HCT116 (cell line): ENCODE measurements around the gene CUL4A. TPM values are rescaled to one million over a fixed set of nuclear protein-coding genes. Genes with fewer than 3 reads are reported as not detected.

Experiments used
- ATAC-seq: fragments of 200-7000 bp; cut with Tn5 transposase; 2 replicates; pipeline ENCODE4 v1.9.1; 2020; ENCODE audit warnings: mild to moderate bottlenecking, moderate library complexity
- BruUV-seq: library from RNA; stranded (reverse); fragments of 400-500 nt; replicated peaks from 2 replicates; lab custom pipeline; 2021; lab: Mats Ljungman, UMichigan
- CTCF ChIA-PET: fragments of 300-600 bp; sonication (Branson Sonifier 250); formaldehyde crosslinking; loops from one replicate; lab custom pipeline; 2021; ENCODE audit warnings: antibody characterized with exemption; lab: Charles Lee
- POLR2A ChIA-PET: fragments of 300-600, 350-600 bp; sonication (Branson Sonifier 250); formaldehyde crosslinking; loops from one replicate; lab custom pipeline; 2021; ENCODE audit warnings: antibody characterized with exemption; lab: Charles Lee
- RAD21 ChIA-PET, 2 experiments: fragments of 300-600 bp; sonication (Branson Sonifier 250); formaldehyde crosslinking; loops; one replicate each; lab custom pipeline; 2023; ENCODE audit warnings: low total read pairs in 2 of 2; ENCODE audit not compliant: uncharacterized antibody in 2 of 2, unreplicated experiment in 2 of 2, low non-redundant PET in 1 of 2; lab: Charles Lee
- DNase-seq: peaks from one replicate; pipeline ENCODE4 v3.0.0-alpha.2; 2010; ENCODE audit warnings: low read depth, low spot score
- H2AFZ ChIP-seq: fragments of 200-600 bp; shearing (Covaris generic), sonication (generic); 2 replicates; pipeline ENCODE4 v1.6.1; 2017; ENCODE audit warnings: low read depth, mixed run types, mixed read lengths, antibody characterized with exemption, low read length; ENCODE audit not compliant: poor library complexity, severe bottlenecking
- H3K27ac ChIP-seq: 2 replicates; pipeline ENCODE4 v1.5.1; 2012; ENCODE audit warnings: low read depth, low read length
- H3K27me3 ChIP-seq: fragments of 200-600 bp; sonication (generic); 2 replicates; pipeline ENCODE4 v1.6.1; 2016; ENCODE audit warnings: mixed run types, low read length, mixed read lengths; ENCODE audit not compliant: insufficient read depth
- H3K36me3 ChIP-seq, 2 experiments: fragments of 200-500 bp in 1 of 2; fragments of 200-600 bp in 1 of 2; sonication (Bioruptor generic) in 1 of 2; sonication (generic) in 1 of 2; 2 replicates each; pipeline versions ENCODE4 v1.5.1 to v1.6.1; 2014 to 2016; ENCODE audit warnings: low read length in 2 of 2, inconsistent platforms in 1 of 2, mixed read lengths in 1 of 2, mixed run types in 1 of 2; ENCODE audit not compliant: insufficient read depth in 2 of 2, control insufficient read depth in 1 of 2
- H3K4me1 ChIP-seq, 2 experiments: fragments of 200-600 bp in 1 of 2; sonication (generic) in 1 of 2; 2 replicates each; pipeline versions ENCODE4 v1.5.1 to v1.6.1; 2012 to 2017; ENCODE audit warnings: low read length in 2 of 2, inconsistent platforms in 1 of 2, mild to moderate bottlenecking in 1 of 2, mixed read lengths in 1 of 2, mixed run types in 1 of 2, moderate library complexity in 1 of 2; ENCODE audit not compliant: insufficient read depth in 2 of 2, control insufficient read depth in 1 of 2
- H3K4me2 ChIP-seq: fragments of 200-600 bp; sonication (generic); 2 replicates; pipeline ENCODE4 v1.6.1; 2017; ENCODE audit warnings: mixed run types, low read length, mixed read lengths
- H3K4me3 ChIP-seq, 2 experiments: fragments of 200-600 bp in 1 of 2; sonication (generic) in 1 of 2; replicated peaks in 1 of 2; 2 replicates each; pipeline ENCODE4 v1.5.1; 2011 to 2016; ENCODE audit warnings: low read length in 2 of 2, control low read depth in 1 of 2, low read depth in 1 of 2, mild to moderate bottlenecking in 1 of 2, mixed read lengths in 1 of 2, mixed run types in 1 of 2
- H3K79me2 ChIP-seq: fragments of 200-600 bp; sonication (generic); 2 replicates; pipeline ENCODE4 v1.6.1; 2017; ENCODE audit warnings: mild to moderate bottlenecking, mixed run types, low read length, moderate library complexity, mixed read lengths; ENCODE audit not compliant: insufficient read depth
- H3K9ac ChIP-seq: fragments of 200-600 bp; sonication (generic); 2 replicates; pipeline ENCODE4 v1.6.1; 2016; ENCODE audit warnings: low read length, mixed read lengths
- H3K9me2 ChIP-seq: fragments of 200-600 bp; sonication (generic), shearing (Covaris generic); 2 replicates; pipeline ENCODE4 v1.6.1; 2017; ENCODE audit warnings: mixed run types, mild to moderate bottlenecking, moderate library complexity; ENCODE audit not compliant: insufficient read depth
- H3K9me3 ChIP-seq, 2 experiments: fragments of 200-500 bp in 1 of 2; fragments of 200-600 bp in 1 of 2; sonication (Bioruptor generic) in 1 of 2; sonication (generic) in 1 of 2; 2 replicates each; pipeline ENCODE4 v1.6.1; 2014 to 2017; ENCODE audit warnings: low read length in 2 of 2, mixed read lengths in 2 of 2, inconsistent platforms in 1 of 2, low read depth in 1 of 2, mild to moderate bottlenecking in 1 of 2, mixed run types in 1 of 2, moderate library complexity in 1 of 2; ENCODE audit not compliant: control insufficient read depth in 1 of 2, insufficient read depth in 1 of 2
- H4K20me1 ChIP-seq: fragments of 200-600 bp; sonication (generic), shearing (Covaris generic); 2 replicates; pipeline ENCODE4 v1.6.1; 2017; ENCODE audit warnings: mixed run types, mild to moderate bottlenecking, moderate library complexity; ENCODE audit not compliant: insufficient read depth
- CTCF ChIP-seq, 3 experiments: fragments of 200-600 bp in 1 of 3; sonication (generic) in 1 of 3; IDR thresholded peaks in 2 of 3; conservative IDR thresholded peaks in 1 of 3; 2 replicates each; pipeline ENCODE4 v1.5.1; 2012 to 2017; ENCODE audit warnings: low read depth in 2 of 3, low read length in 2 of 3, antibody characterized with exemption in 1 of 3, borderline replicate concordance in 1 of 3, control low read depth in 1 of 3, mild to moderate bottlenecking in 1 of 3, mixed read lengths in 1 of 3, mixed run types in 1 of 3, moderate library complexity in 1 of 3; ENCODE audit not compliant: insufficient read depth in 1 of 3
- EGR1 ChIP-seq: IDR thresholded peaks from 2 replicates; pipeline ENCODE4 v1.6.1; 2012; ENCODE audit warnings: low read depth
- EZH2 ChIP-seq: fragments of 200-600 bp; sonication (generic); IDR thresholded peaks from 2 replicates; pipeline ENCODE4 v1.6.1; 2017; ENCODE audit warnings: antibody characterized with exemption, mixed run types
- JUND ChIP-seq: IDR thresholded peaks from 2 replicates; pipeline ENCODE4 v1.6.1; 2012
- RAD21 ChIP-seq: IDR thresholded peaks from 2 replicates; pipeline ENCODE4 v1.6.1; 2012; ENCODE audit warnings: low read depth, mild to moderate bottlenecking
- SIN3A ChIP-seq: IDR thresholded peaks from 2 replicates; pipeline ENCODE4 v1.6.1; 2012; ENCODE audit warnings: low read depth
- SRF ChIP-seq: IDR thresholded peaks from 2 replicates; pipeline ENCODE4 v1.6.1; 2012; ENCODE audit warnings: low read depth
- ZFX ChIP-seq: fragments of 450-650 bp; IDR thresholded peaks from 2 replicates; pipeline ENCODE4 v1.6.1; 2017
- ZNF274 ChIP-seq: fragments of 200-500 bp; sonication (Bioruptor generic); IDR thresholded peaks from 2 replicates; pipeline ENCODE4 v1.6.1; 2014; ENCODE audit warnings: mild to moderate bottlenecking, low read depth, low read length, inconsistent platforms
- intact Hi-C: fragments of 100-400 bp; cut with micrococcal nuclease; formaldehyde crosslinking; loops from 2 replicates; pipeline ENCODE4 v1.10.0; 2022
- total RNA-seq: library from RNA; stranded (reverse); gene quantifications from one replicate; pipeline ENCODE4 v1.2.1, GENCODE V29; 2021; ENCODE audit not compliant: unreplicated experiment

The CUL4A gene
- total RNA-seq, 1 experiment from 2014 or later = 76.5 TPM

- H3K79me2 ChIP-seq = peaks cover 98% of the 10 kb centered on the region
- DNase-seq (no peak), ATAC-seq (no peak)
- no TSS peak for BruUV-seq
- intact Hi-C loops = no loop called here
- no peaks in the 10 kb centered on the region for H3K9me3 ChIP-seq
- no peak overlapping the region for H3K4me3 ChIP-seq
- H4K20me1 ChIP-seq = peaks cover 13% of the 10 kb centered on the region; the same call in 1 of the 2 replicates
- CTCF ChIA-PET = no interaction called here
- no peak overlapping the region for H3K9ac ChIP-seq
- H3K9me2 ChIP-seq = no peaks in the 10 kb centered on the region
- H3K4me2 ChIP-seq = no peak overlapping the region
- no peak overlapping the region for H2AFZ ChIP-seq
- POLR2A ChIA-PET = no interaction called here
- no peak overlapping the region for H3K27ac ChIP-seq
- no peaks in the 10 kb centered on the region for H3K27me3 ChIP-seq
- TF ChIP-seq ZNF274 = no peak
- no peak for TF ChIP-seq JUND
- TF ChIP-seq CTCF (IDR thresholded peaks at IDR 0.05 in 2 of 3, conservative IDR thresholded peaks at IDR 0.05 in 1 of 3; ENCODE audit: borderline replicate concordance in 1 of 3, insufficient read depth in 1 of 3, low read depth in 2 of 3, low read length in 2 of 3) = no peak
- no peak for TF ChIP-seq EZH2
- no peak for TF ChIP-seq SIN3A
- peaks cover 20 to 21% of the 10 kb centered on the region in 2 experiments for H3K4me1 ChIP-seq
- RAD21 ChIA-PET = no interaction called here
- H3K36me3 ChIP-seq = peaks cover 8 to 32% of the 10 kb centered on the region in 2 experiments; a peak in 3 of 4 replicates
Observed at GRCh38 chr13:113220141-113220598, 10.8 kb downstream of the CUL4A start.

DNA sequence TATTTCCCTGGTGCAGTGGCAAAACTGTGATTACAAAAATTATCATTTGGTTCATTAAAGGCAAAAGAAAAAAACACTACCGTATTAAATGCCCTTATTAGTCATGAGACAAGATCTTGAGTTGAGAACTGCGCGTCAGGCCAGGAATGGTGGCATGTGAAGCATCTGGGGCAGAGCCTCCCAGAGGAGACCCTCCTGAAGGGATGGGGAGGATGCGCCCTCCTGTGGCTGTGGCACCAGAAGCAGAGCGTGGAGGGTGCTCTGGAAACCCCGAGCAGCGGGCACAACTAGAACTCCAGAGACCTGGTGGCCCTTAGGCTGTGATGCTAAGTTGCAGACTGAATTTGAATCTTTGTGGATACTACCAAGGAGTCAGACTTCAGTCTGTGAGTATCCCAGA, 11.5 kb downstream of the CUL4A start:
- no peak for DNase-seq
- POLR2A ChIA-PET = no interaction called here
- CTCF ChIA-PET = no interaction called here
- intact Hi-C loops = no loop called here
- TF ChIP-seq CTCF (IDR thresholded peaks at IDR 0.05 in 2 of 3, conservative IDR thresholded peaks at IDR 0.05 in 1 of 3; ENCODE audit: borderline replicate concordance in 1 of 3, insufficient read depth in 1 of 3, low read depth in 2 of 3, low read length in 2 of 3) (peak in 2 of 3 experiments; percentile 36 to 46; a peak in 3 of 6 replicates), SRF (no peak), RAD21 (peak; percentile 46), EGR1 (no peak), ZFX (no peak)
- TF ChIP-seq, all 23 proteins: peak for 2
- no peak for ATAC-seq
- BruUV-seq = no TSS peak
- Histone ChIP-seq H3K4me1 (peaks cover 13 to 14% of the 10 kb centered on the region in 2 experiments), H3K4me2 (no peak overlapping the region), H2AFZ (no peak overlapping the region), H3K9me2 (no peaks in the 10 kb centered on the region), H3K79me2 (peaks cover 98% of the 10 kb centered on the region), H3K27me3 (no peaks in the 10 kb centered on the region), H3K4me3 (no peak overlapping the region), H3K27ac (no peak overlapping the region), H4K20me1 (peaks cover 14% of the 10 kb centered on the region; the same call in 1 of the 2 replicates), H3K9me3 (no peaks in the 10 kb centered on the region), H3K36me3 (peaks cover 13 to 39% of the 10 kb centered on the region in 2 experiments; a peak in 3 of 4 replicates), H3K9ac (no peak overlapping the region)
- RAD21 ChIA-PET = no interaction called here
